Right forelimb (tissue), 1 donor: ENCODE data around the gene UBA1.

ENCODE experiments used
- DNase-seq: peaks from one replicate; pipeline ENCODE4 v3.0.0-alpha.2; 2018

UBA1 gene

GRCh38 chrX:47190445-47191269 lies 3.0 kb upstream of the UBA1 start:
- peak; percentile 87 for DNase-seq

GRCh38 chrX:47191331-47191730 lies 2.3 kb upstream of the UBA1 start:
- DNase-seq: no peak

GRCh38 chrX:47191806-47192401 lies 1.7 kb upstream of the UBA1 start:
- no peak for DNase-seq

GRCh38 chrX:47194194-47194787 lies 662 bp downstream of the UBA1 start:
- no peak for DNase-seq

- no peak for DNase-seq
Observed at GRCh38 chrX:47196098-47196497, 2.5 kb downstream of the UBA1 start.

- DNase-seq: no peak
Observed at GRCh38 chrX:47197526-47197925, 3.9 kb downstream of the UBA1 start.

GRCh38 chrX:47198026-47198686 lies 4.5 kb downstream of the UBA1 start:
- DNase-seq: no peak

GRCh38 chrX:47198687-47199080 lies 5.1 kb downstream of the UBA1 start:
- no peak for DNase-seq

GRCh38 chrX:47199286-47199685 lies 5.7 kb downstream of the UBA1 start:
- no peak for DNase-seq

- no peak for DNase-seq
Observed at GRCh38 chrX:47200385-47201150, 6.9 kb downstream of the UBA1 start.

- no peak for DNase-seq
Observed at GRCh38 chrX:47201345-47201944, 7.8 kb downstream of the UBA1 start.

GRCh38 chrX:47202316-47202715 lies 8.7 kb downstream of the UBA1 start:
- no peak for DNase-seq

- no peak for DNase-seq
Observed at GRCh38 chrX:47202877-47203276, 9.2 kb downstream of the UBA1 start.

GRCh38 chrX:47204970-47205369 lies 11.3 kb downstream of the UBA1 start:
- no peak for DNase-seq

GRCh38 chrX:47206316-47206715 lies 12.7 kb downstream of the UBA1 start:
- DNase-seq: no peak

- no peak for DNase-seq
Observed at GRCh38 chrX:47208108-47208507, 14.5 kb downstream of the UBA1 start.

- DNase-seq: no peak
Observed at GRCh38 chrX:47209508-47210238, 16.0 kb downstream of the UBA1 start.

- DNase-seq: no peak
Observed at GRCh38 chrX:47210661-47211425, 17.2 kb downstream of the UBA1 start.

GRCh38 chrX:47212381-47213293 lies 19.0 kb downstream of the UBA1 start:
- no peak for DNase-seq
